Adrenal gland (tissue), 12 donors: ENCODE measurements around the gene N4BP2L2. TPM values are rescaled to one million over a fixed set of nuclear protein-coding genes. Genes with fewer than 3 reads are reported as not detected.
A peak's percentile ranks its signal among the peaks of the same experiment; 100 is the strongest.
"Not testable (repeated sequence)": the region's sequence is repeated elsewhere in the genome, so short reads cannot be mapped to it uniquely, and the experiment has no call there.

Experiments used
- DNase-seq, 7 donors: peaks; one replicate each; pipeline ENCODE4 v3.0.0-alpha.2; 2019 to 2020
- H3K27ac ChIP-seq, 5 donors: fragments of 200-600 bp; sonication (generic) in 4 of 5; 1 replicate in 3 of 5; 2 replicates in 2 of 5; pipeline versions ENCODE4 v1.5.1 to v1.8.0; 2016 to 2020; ENCODE audit warnings: mild to moderate bottlenecking in 1 of 5
- H3K27me3 ChIP-seq: fragments of 200-600 bp; 2 replicates; pipeline ENCODE4 v1.8.0; 2021
- H3K36me3 ChIP-seq, 2 donors: fragments of 200-600 bp; replicated peaks in 1 of 2; 1 replicate in 1 of 2; 2 replicates in 1 of 2; pipeline versions ENCODE4 v1.5.1 to v1.8.0; 2018 to 2022
- H3K4me1 ChIP-seq, 2 donors: fragments of 200-600 bp; replicated peaks in 1 of 2; 1 replicate in 1 of 2; 2 replicates in 1 of 2; pipeline versions ENCODE4 v1.5.1 to v1.8.0; 2018 to 2021
- H3K4me3 ChIP-seq, 4 donors: fragments of 200-600 bp; sonication (generic) in 3 of 4; one replicate each; pipeline ENCODE4 v1.5.1; 2016 to 2018
- H3K9me3 ChIP-seq, 3 donors: fragments of 200-600 bp; sonication (generic) in 1 of 3; replicated peaks in 1 of 3; 1 replicate in 2 of 3; 2 replicates in 1 of 3; pipeline versions ENCODE4 v1.5.1 to v1.8.0; 2016 to 2021
- CTCF ChIP-seq, 6 experiments: fragments of 450-650 bp in 4 of 6; fragments of 200-600 bp in 2 of 6; sonication (generic) in 1 of 6; IDR thresholded peaks; 1 replicate in 5 of 6; 2 replicates in 1 of 6; pipeline versions ENCODE4 v1.5.1 to v1.8.0; 2016 to 2021; ENCODE audit warnings: antibody characterized with exemption in 6 of 6, mild to moderate bottlenecking in 2 of 6, moderate library complexity in 1 of 6
- POLR2A ChIP-seq, 2 donors: fragments of 450-650 bp; IDR thresholded peaks; one replicate each; pipeline ENCODE4 v1.6.1; 2017; ENCODE audit warnings: antibody characterized with exemption in 2 of 2, mild to moderate bottlenecking in 2 of 2, moderate library complexity in 1 of 2
- WGBS, 4 donors: extraction: QIAGEN DNeasy Blood & Tissue Kit in 2 of 4; methylation state at CpG; one replicate each; pipeline versions ENCODE4 v1.1.5 to v1.1.7; 2013 to 2017; 5-methylcytosine and 5-hydroxymethylcytosine counted together
- intact Hi-C, 2 donors: fragments of 100-400 bp; cut with DNase I; formaldehyde crosslinking; loops; one replicate each; pipeline versions ENCODE4 v1.14.1 to v1.15.0; 2022 to 2023
- polyA plus RNA-seq, 3 donors: library from polyadenylated mRNA; stranded (reverse); fragments of 200-250 nt in 2 of 3; fragments of 350-450 nt in 1 of 3; fragmentation: Illumina TruSeq in 1 of 3; extraction: RNeasy Lipid Tissue Mini Kit (QIAGEN cat#74804) in 1 of 3; gene quantifications; one replicate each; pipeline ENCODE4 v1.2.3, GENCODE V29; 2013 to 2014
- total RNA-seq, 9 donors: library from RNA; depleted of rRNA in 4 of 9; stranded (reverse); fragments of >200 nt in 4 of 9; fragments of 120-200 nt in 1 of 9; fragmentation: NEBNext Ultra II Directional in 1 of 9; extraction: Animal tissue kit (Norgen Biotek cat#: 25700) in 1 of 9; gene quantifications; one replicate each; pipeline versions ENCODE4 v1.1.0 to v1.2.4, GENCODE V29; 2013 to 2023
- donor health status: healthy with polysubstance abuse.
- donor health status: Bipolar disorder and iron deficiency.
- donor health status: DM: yes; HTN: yes; CAD: no.
- donor health status: DM: no; HTN: no; CAD: no.
- donor health status: DM: no; HTN: no; CAD: no.
- donor health status: DM: yes; HTN: yes; CAD: no.

The N4BP2L2 gene
- total and polyA plus RNA-seq, 12 donors: 34.1 to 321 (median 117) TPM

DNA sequence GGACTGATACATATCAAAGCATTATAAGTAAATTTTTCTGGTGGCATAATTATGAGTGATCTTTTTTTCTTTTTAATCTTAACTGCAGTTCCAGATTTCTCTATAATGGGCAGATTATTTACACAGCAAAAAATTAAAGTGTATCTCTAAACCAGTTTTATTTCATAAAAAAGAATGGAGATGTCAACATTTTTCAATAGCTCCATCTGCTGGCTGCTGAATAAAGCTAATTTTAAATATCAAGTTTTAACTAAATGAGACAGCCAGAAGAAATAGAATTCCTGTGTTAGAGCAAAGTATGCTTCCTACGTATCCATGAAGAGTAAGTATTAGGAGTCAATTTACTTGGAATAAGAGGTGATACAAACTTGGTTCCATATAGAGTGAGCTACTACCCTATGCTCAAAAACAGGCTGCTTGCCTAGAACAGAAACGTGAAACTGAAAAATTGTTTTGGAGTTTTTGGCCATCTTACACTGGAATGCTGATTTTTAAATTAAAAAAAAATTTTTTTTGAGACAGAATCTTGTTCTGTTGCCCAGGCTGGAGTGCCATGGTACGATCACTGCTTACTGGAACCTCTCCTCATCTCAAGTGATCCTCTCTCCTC, 42.7 kb upstream of the N4BP2L2 start:
- 41 to 48% (median 45%) methylated on average over 3 of the region's 3 CpGs for WGBS, 4 donors
- intact Hi-C loops: loop anchor here (5.0 to 10.0 kb wide), 4 partner anchors 54 to 964 kb away; no protein-coding TSS in a partner anchor

DNA sequence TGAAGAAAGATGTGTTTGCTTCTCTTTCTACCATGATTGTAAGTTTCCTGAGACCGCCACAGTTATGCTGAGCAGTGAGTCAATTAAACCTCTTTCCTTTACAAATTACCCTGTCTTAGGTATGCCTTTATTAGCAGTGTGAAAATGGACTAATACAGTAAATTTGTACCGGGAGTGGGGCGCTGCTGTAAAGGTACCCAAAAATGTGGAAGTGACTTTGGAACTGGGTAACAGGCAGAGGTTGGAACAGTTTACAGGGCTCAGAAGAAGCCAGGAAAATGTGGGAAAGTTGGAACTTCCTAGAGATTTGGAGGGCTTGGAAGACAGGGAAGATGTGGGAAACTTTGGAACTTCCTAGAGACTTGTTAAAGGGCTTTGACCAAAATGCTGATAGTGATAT, 38.4 kb upstream of the N4BP2L2 start:
- Histone ChIP-seq H3K4me1 (no peaks in the 10 kb centered on the region), H3K4me3 (no peak overlapping the region), H3K27me3 (no peaks in the 10 kb centered on the region), H3K27ac (no peak overlapping the region), H3K9me3 (no peaks in the 10 kb centered on the region), H3K36me3 (no peaks in the 10 kb centered on the region)
- no peak for TF ChIP-seq POLR2A (IDR thresholded peaks at IDR 0.05)
- TF ChIP-seq CTCF (IDR thresholded peaks at IDR 0.05): no peak
- WGBS, 4 donors: 93 to 97% (median 95%) methylated on average over 3 of the region's 3 CpGs
- intact Hi-C loops: no loop called here
- no peak for DNase-seq

More for the DNA sequence above, 42.7 kb upstream of the N4BP2L2 start:
- no peaks in the 10 kb centered on the region for H3K9me3 ChIP-seq
- H3K4me1 ChIP-seq: no peaks in the 10 kb centered on the region
- no peaks in the 10 kb centered on the region for H3K27me3 ChIP-seq
- H3K4me3 ChIP-seq: no peak overlapping the region
- H3K27ac ChIP-seq: no peak overlapping the region
- no peak for DNase-seq
- TF ChIP-seq POLR2A (IDR thresholded peaks at IDR 0.05) (no peak), CTCF (IDR thresholded peaks at IDR 0.05) (peak; percentile 23 to 68 (median 54))
- H3K36me3 ChIP-seq: no peaks in the 10 kb centered on the region

- H3K4me3 ChIP-seq, H3K4me1 ChIP-seq, intact Hi-C loops, DNase-seq, H3K27me3 ChIP-seq, H3K27ac ChIP-seq, H3K9me3 ChIP-seq, H3K36me3 ChIP-seq: not testable (repeated sequence)
- WGBS, 4 donors: 69 to 90% (median 82%) methylated on average over 3 to 4 of the region's 4 CpGs
These were observed 37.1 kb upstream of the N4BP2L2 start for GRCh38 chr13:32575687-32576086.

GRCh38 chr13:32560842-32561241, 22.2 kb upstream of the N4BP2L2 start:
- 89 to 100% (median 97%) methylated on average over 1 of the region's 1 CpG for WGBS, 4 donors
- H3K27ac ChIP-seq, H3K4me3 ChIP-seq, H3K4me1 ChIP-seq, H3K36me3 ChIP-seq, H3K9me3 ChIP-seq, H3K27me3 ChIP-seq, DNase-seq, intact Hi-C loops: not testable (repeated sequence)

GRCh38 chr13:32555613-32556012, 17.0 kb upstream of the N4BP2L2 start:
- no peak for TF ChIP-seq POLR2A (IDR thresholded peaks at IDR 0.05)
- no peak for TF ChIP-seq CTCF (IDR thresholded peaks at IDR 0.05)
- H3K9me3 ChIP-seq: no peaks in the 10 kb centered on the region
- WGBS, 4 donors: 86 to 98% (median 90%) methylated on average over 2 of the region's 2 CpGs
- no peaks in the 10 kb centered on the region for H3K4me1 ChIP-seq
- H3K27ac ChIP-seq: no peak overlapping the region
- no peaks in the 10 kb centered on the region for H3K27me3 ChIP-seq
- no peak overlapping the region for H3K4me3 ChIP-seq
- H3K36me3 ChIP-seq: no peaks in the 10 kb centered on the region
- intact Hi-C loops: no loop called here
- DNase-seq: no peak
